Measurements from ENCODE around the gene POLR2J2. TPM values are rescaled to one million over a fixed set of nuclear protein-coding genes. Genes with fewer than 3 reads are reported as not detected.

The POLR2J2 gene
- total RNA-seq, 2 experiments from 2014 or later: 20.0 to 38.2 TPM

Other genes starting within 250 kb of the POLR2J2 start
- 10 to 100 TPM; 20.8 to 25.1 TPM for gene ORAI2, start 238.1 kb downstream of the POLR2J2 start, total RNA-seq
- 1 to 10 TPM; 6.1 to 9.1 TPM for gene ALKBH4, start 206.8 kb downstream of the POLR2J2 start, total RNA-seq
- gene LRWD1, start 206.7 kb downstream of the POLR2J2 start, total RNA-seq: 10 to 100 TPM; 13.6 to 14.4 TPM
- 10 to 100 TPM; 32.6 to 46.1 TPM for gene POLR2J, start 192.7 kb downstream of the POLR2J2 start, total RNA-seq
- 10 to 100 TPM; 28.6 to 30.1 TPM for gene RASA4B, start 153.9 kb downstream of the POLR2J2 start, total RNA-seq
- gene UPK3BL2, start 128.0 kb downstream of the POLR2J2 start, total RNA-seq: 10 to 100 TPM; 23.4 to 43.5 TPM
- not detected for gene SPDYE2, start 120.4 kb downstream of the POLR2J2 start, total RNA-seq
- gene POLR2J3, start 99.1 kb downstream of the POLR2J2 start, total RNA-seq: 10 to 100 TPM; 36.3 to 40.4 TPM
- gene RASA4, start 54.9 kb downstream of the POLR2J2 start, total RNA-seq: 10 to 100 TPM; 32.2 to 33.7 TPM
- gene UPK3BL1, start 28.9 kb downstream of the POLR2J2 start, total RNA-seq: 1 to 10 TPM in 1 of 2 experiments, not detected in 1; 4.0 TPM
- gene SPDYE2B, start 21.3 kb downstream of the POLR2J2 start, total RNA-seq: not detected
- 1 to 10 TPM; 7.9 to 8.8 TPM for gene FAM185A, start 77.3 kb upstream of the POLR2J2 start, total RNA-seq
- under 1 TPM; 0.21 to 0.25 TPM for gene LRRC17, start 241.3 kb upstream of the POLR2J2 start, total RNA-seq

Data from activated CD4-positive, alpha-beta T cell treated with anti-CD3 and anti-CD28 coated beads for 36 hours (primary cell).